Upper lobe of left lung (tissue), 4 donors: ENCODE results near the gene BTLA.

Experiments used
- CTCF ChIP-seq, 6 experiments: fragments of 450-650 bp in 4 of 6; fragments of 200-600 bp in 2 of 6; sonication (generic) in 2 of 6; IDR thresholded peaks; one replicate each; pipeline ENCODE4 v1.5.1; 2016 to 2019; ENCODE audit warnings: antibody characterized with exemption in 6 of 6
- POLR2A ChIP-seq, 4 donors: fragments of 450-650 bp; IDR thresholded peaks; one replicate each; pipeline ENCODE4 v1.5.1; 2016 to 2017; ENCODE audit warnings: antibody characterized with exemption in 4 of 4, mild to moderate bottlenecking in 2 of 4

DNA sequence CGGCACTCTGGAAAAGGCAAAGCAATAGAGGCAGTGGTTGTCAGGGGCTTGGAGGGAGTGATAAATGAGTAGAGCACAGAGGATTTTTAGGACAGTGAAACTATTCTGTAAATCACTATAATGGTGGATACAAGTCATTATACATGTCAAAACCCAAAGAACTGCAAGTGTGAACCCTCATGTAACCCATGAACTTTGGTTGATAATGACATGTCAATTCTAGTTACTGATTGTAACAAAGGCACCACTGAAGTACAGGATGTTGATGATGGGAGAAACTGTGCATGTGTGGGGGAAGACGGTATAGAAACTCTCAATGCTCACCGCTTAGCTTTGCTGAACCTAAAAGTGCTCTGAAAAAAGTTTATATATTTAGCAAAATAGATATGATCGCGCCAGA lies 36.0 kb downstream of the BTLA start:
- no peak for TF ChIP-seq CTCF (IDR thresholded peaks at IDR 0.05)
- TF ChIP-seq POLR2A (IDR thresholded peaks at IDR 0.05): no peak
